Stimulated activated CD4-positive, alpha-beta T cell treated with anti-CD3 and anti-CD28 coated beads, Interleukin-4, amount 100 ng/mL, for 4 hours (primary cell): ENCODE measurements around the gene ANTKMT.

Experiments used
- DNase-seq, 2 experiments: peaks; one replicate each; pipeline ENCODE4 v3.0.0-alpha.2; 2020

ANTKMT gene

DNA sequence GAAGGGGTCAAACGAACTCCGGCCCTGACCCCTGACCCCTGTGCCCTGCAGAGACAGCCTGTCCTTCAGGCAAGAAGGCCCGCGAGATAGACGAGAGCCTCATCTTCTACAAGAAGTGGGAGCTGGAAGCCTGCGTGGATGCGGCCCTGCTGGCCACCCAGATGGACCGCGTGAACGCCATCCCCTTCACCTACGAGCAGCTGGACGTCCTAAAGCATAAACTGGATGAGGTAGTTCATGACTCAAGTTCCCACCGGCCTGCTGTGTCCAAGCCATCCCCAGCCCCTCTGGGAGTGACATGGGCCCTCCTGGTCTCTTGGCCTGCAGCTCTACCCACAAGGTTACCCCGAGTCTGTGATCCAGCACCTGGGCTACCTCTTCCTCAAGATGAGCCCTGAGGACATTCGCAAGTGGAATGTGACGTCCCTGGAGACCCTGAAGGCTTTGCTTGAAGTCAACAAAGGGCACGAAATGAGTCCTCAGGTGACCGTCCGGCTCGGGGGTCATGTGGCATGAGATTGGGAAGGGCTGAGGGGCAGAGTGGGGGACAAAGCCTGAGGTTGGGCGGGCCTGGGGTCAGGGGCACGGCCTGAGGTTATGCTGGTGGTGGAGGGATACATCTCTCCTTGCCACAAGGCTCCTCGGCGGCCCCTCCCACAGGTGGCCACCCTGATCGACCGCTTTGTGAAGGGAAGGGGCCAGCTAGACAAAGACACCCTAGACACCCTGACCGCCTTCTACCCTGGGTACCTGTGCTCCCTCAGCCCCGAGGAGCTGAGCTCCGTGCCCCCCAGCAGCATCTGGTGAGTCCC is 45.3 kb downstream of the ANTKMT start:
- no peak for DNase-seq

DNA sequence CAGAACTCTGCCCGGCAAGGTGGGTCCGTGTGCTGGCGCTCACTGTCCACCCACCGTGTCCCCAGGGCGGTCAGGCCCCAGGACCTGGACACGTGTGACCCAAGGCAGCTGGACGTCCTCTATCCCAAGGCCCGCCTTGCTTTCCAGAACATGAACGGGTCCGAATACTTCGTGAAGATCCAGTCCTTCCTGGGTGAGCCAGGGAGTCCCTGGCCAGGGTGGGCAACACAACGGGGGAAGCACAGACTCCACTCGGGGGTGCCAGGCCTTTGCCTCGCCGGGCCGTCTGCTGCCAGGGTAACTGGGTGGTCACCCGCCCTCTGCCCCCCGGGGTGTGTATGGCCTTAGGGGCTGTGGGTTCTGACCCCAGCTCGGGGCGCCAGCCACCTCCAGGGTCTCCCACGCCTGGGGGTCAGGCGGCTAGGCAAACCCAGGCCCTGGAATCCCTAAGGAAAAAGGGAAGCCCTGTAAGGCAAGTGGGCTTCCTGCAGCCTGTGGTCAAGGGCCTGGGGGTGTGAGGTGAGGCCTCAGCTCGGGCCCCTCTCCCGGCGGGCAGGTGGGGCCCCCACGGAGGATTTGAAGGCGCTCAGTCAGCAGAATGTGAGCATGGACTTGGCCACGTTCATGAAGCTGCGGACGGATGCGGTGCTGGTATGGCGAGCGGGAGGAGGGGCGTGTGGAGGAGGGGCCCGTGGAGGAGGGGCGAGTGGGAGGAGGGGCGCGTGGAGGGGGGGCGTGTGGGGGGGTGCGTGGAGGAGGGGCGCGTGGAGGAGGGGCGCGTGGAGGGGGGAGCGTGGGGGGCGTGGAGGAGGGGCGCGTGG is 46.1 kb downstream of the ANTKMT start:
- no peak for DNase-seq

DNA sequence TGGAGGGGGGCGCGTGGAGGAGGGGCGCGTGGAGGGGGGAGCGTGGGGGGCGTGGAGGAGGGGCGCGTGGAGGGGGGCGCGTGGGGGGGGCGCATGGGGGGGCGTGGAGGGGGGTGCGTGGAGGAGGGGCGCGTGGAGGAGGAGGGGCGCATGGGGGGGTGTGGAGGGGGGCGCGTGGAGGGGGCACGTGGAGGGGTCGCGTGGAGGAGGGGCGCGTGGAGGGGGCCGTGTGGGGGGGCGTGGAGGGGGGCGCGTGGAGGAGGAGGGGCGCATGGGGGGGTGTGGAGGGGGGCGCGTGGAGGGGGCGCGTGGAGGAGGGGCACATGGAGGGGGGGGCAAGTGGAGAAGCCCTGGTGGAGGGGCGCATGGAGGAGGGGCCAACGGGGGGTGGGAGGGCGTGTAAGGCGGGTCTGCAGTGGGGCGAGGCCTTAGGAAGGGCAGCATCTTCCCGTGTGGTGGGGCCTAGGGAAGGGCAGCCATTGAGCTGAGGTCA is 46.8 kb downstream of the ANTKMT start:
- no peak for DNase-seq

DNA sequence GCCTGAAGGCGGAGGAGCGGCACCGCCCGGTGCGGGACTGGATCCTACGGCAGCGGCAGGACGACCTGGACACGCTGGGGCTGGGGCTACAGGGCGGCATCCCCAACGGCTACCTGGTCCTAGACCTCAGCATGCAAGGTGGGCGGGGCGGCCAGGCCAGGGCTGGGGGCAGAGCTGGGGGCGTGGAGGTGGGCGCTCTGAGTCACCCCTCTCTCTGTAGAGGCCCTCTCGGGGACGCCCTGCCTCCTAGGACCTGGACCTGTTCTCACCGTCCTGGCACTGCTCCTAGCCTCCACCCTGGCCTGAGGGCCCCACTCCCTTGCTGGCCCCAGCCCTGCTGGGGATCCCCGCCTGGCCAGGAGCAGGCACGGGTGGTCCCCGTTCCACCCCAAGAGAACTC is 47.5 kb downstream of the ANTKMT start:
- DNase-seq = no peak

DNA sequence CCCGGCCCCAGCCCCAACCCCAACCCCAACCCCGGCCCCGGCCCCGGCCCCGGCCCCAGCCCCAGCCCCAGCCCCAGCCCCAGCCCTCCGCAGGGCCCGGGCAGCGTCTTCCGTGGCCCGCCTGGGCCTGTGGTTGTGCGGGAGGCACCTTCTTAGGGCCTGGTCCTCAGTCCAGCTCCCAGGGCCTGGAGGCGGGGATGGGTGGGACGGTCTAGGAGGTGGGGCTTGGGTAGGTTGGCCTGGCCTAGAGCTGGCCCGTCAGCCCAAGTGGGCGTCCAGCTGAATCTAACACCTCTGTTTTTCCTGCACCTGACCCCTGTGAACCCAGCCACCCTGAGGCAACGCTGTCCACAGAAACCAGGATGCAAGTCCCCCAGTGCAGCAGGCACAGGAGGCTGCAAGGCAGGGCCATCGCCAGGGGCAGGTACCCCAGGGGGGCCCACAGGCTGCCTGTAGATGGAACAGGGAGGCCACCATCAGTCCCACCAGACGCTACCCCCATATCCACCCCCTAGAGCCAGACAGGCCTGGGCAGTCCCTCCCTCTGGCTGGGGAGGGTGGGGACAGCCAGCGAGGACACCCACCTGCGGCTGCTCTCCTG is 48.3 kb downstream of the ANTKMT start:
- DNase-seq = no peak

DNA sequence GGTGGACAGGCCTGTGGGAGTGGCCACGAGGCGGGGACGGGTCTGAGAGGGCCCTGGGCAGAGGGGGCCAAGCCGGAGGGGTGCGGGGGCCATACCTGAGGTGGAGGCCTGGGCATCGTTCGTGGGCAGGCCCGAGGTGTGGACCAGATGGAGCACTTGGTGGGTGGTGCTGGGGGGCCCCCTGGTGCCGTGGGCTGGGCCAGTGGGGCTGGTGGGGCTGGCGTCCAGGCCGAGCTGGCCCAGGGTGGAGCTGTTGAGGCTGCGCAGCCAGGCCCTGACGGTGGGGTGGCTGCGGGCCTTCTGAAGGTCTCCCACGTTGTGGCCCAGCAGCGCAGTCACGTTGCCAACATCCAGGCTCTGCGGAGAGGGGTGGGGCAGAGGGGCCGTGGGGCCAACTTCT is 49.0 kb downstream of the ANTKMT start:
- DNase-seq = no peak

DNA sequence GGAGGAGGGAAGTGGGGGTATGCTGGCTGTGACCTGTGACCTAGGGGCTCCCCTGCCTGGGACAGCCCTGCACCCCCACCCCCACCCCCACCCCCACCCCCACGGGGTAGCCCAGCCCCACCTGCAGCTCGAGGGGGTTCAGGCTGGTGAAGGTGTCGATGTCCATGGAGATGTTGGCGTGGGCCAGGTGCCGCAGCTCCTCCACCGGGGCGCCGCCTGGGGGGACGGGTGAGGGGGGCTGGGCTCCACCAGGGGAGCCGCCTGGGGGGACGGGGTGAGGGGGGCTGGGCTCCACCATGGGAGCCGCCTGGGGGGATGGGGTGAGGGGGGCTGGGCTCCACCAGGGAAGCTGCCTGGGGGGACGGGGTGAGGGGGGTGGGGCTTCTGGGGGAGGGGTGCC is 49.5 kb downstream of the ANTKMT start:
- DNase-seq = no peak
